Adipocyte (in vitro differentiated cells): ENCODE measurements around the gene CCDC187.
"Not testable (repeated sequence)": the region's sequence is repeated elsewhere in the genome, so short reads cannot be mapped to it uniquely, and the experiment has no call there.

ENCODE experiments used
- DNase-seq: peaks from one replicate; pipeline ENCODE4 v3.0.0-alpha.2; 2015; ENCODE audit warnings: low read depth
- H3K27me3 ChIP-seq: replicated peaks from 2 replicates; pipeline ENCODE4 v1.7.0; 2013; ENCODE audit warnings: mild to moderate bottlenecking, low read length, moderate library complexity; ENCODE audit not compliant: control insufficient read depth, insufficient read depth
- H3K36me3 ChIP-seq: 2 replicates; pipeline ENCODE4 v1.7.0; 2013; ENCODE audit warnings: low read length, mild to moderate bottlenecking, moderate library complexity; ENCODE audit not compliant: control insufficient read depth, insufficient read depth, severe bottlenecking
- H3K4me1 ChIP-seq: 2 replicates; pipeline ENCODE4 v1.7.0; 2013; ENCODE audit warnings: mild to moderate bottlenecking, low read length, moderate library complexity; ENCODE audit not compliant: control insufficient read depth, insufficient read depth
- H3K4me3 ChIP-seq: 2 replicates; pipeline ENCODE4 v1.7.0; 2013; ENCODE audit warnings: mild to moderate bottlenecking, low read length, moderate library complexity
- H3K9ac ChIP-seq: 2 replicates; pipeline ENCODE4 v1.7.0; 2013; ENCODE audit warnings: mild to moderate bottlenecking, low read length, moderate library complexity
- H3K9me3 ChIP-seq: 2 replicates; pipeline ENCODE4 v1.7.0; 2013; ENCODE audit warnings: mild to moderate bottlenecking, low read length, moderate library complexity; ENCODE audit not compliant: control insufficient read depth

Gene CCDC187

GRCh38 chr9:136303825-136304416 lies at the start of gene CCDC187:
Gene CCDC187, minus strand, starts transcription at chr9:136304094. Its CDS starts 264 bp downstream, at chr9:136303830.
- Histone ChIP-seq H3K9me3 (no peaks in the 10 kb centered on the region), H3K9ac (no peak within 1 kb of the TSS), H3K27me3 (peaks cover 55% of the 10 kb centered on the region), H3K4me1 (no peaks in the 10 kb centered on the region), H3K4me3 (no peak within 1 kb of the TSS), H3K36me3 (no peaks in the 10 kb centered on the region)
- DNase-seq, result no peak

- Histone ChIP-seq H3K9me3 (no peaks in the 10 kb centered on the region), H3K9ac (no peak overlapping the region), H3K36me3 (peaks cover 2% of the 10 kb centered on the region), H3K27me3 (no peaks in the 10 kb centered on the region), H3K4me1 (peaks cover 4% of the 10 kb centered on the region), H3K4me3 (no peak overlapping the region)
- no peak for DNase-seq
Observed at GRCh38 chr9:136353088-136353487, 49.2 kb upstream of the CCDC187 start.

- no peak overlapping the region for H3K9ac ChIP-seq
- peaks cover 2% of the 10 kb centered on the region for H3K36me3 ChIP-seq
- DNase-seq, result no peak
- no peaks in the 10 kb centered on the region for H3K27me3 ChIP-seq
- no peak overlapping the region for H3K4me3 ChIP-seq
- H3K9me3 ChIP-seq, result no peaks in the 10 kb centered on the region
- peaks cover 4% of the 10 kb centered on the region for H3K4me1 ChIP-seq
Observed at GRCh38 chr9:136352682-136353081, 48.8 kb upstream of the CCDC187 start.

- H3K9me3 ChIP-seq, H3K4me1 ChIP-seq, DNase-seq, H3K27me3 ChIP-seq, H3K36me3 ChIP-seq, H3K4me3 ChIP-seq, H3K9ac ChIP-seq: not testable (repeated sequence)
Observed at GRCh38 chr9:136351868-136352267, 48.0 kb upstream of the CCDC187 start.

GRCh38 chr9:136351252-136351800 lies 47.4 kb upstream of the CCDC187 start:
- H3K9ac ChIP-seq, result no peak overlapping the region
- peaks cover 7% of the 10 kb centered on the region for H3K4me1 ChIP-seq
- no peaks in the 10 kb centered on the region for H3K27me3 ChIP-seq
- H3K36me3 ChIP-seq, result no peaks in the 10 kb centered on the region
- no peak overlapping the region for H3K4me3 ChIP-seq
- no peak for DNase-seq
- H3K9me3 ChIP-seq, result no peaks in the 10 kb centered on the region

- no peaks in the 10 kb centered on the region for H3K9me3 ChIP-seq
- no peaks in the 10 kb centered on the region for H3K36me3 ChIP-seq
- H3K27me3 ChIP-seq, result no peaks in the 10 kb centered on the region
- H3K4me3 ChIP-seq, result no peak overlapping the region
- H3K9ac ChIP-seq, result no peak overlapping the region
- H3K4me1 ChIP-seq, result peaks cover 22% of the 10 kb centered on the region
- no peak for DNase-seq
Observed at GRCh38 chr9:136349546-136349945, 45.7 kb upstream of the CCDC187 start.

- Histone ChIP-seq H3K36me3 (no peaks in the 10 kb centered on the region), H3K4me1 (peaks cover 22% of the 10 kb centered on the region), H3K9me3 (no peaks in the 10 kb centered on the region), H3K9ac (no peak overlapping the region), H3K27me3 (no peaks in the 10 kb centered on the region), H3K4me3 (no peak overlapping the region)
- no peak for DNase-seq
Observed at GRCh38 chr9:136348691-136349090, 44.8 kb upstream of the CCDC187 start.

GRCh38 chr9:136347472-136348256 lies 43.8 kb upstream of the CCDC187 start:
- Histone ChIP-seq H3K9ac (no peak overlapping the region), H3K9me3 (no peaks in the 10 kb centered on the region), H3K36me3 (no peaks in the 10 kb centered on the region), H3K4me3 (no peak overlapping the region), H3K4me1 (peaks cover 22% of the 10 kb centered on the region), H3K27me3 (no peaks in the 10 kb centered on the region)
- DNase-seq, result no peak

GRCh38 chr9:136346927-136347465 lies 43.1 kb upstream of the CCDC187 start:
- no peaks in the 10 kb centered on the region for H3K36me3 ChIP-seq
- peaks cover 22% of the 10 kb centered on the region for H3K4me1 ChIP-seq
- H3K27me3 ChIP-seq, result no peaks in the 10 kb centered on the region
- no peak overlapping the region for H3K4me3 ChIP-seq
- H3K9me3 ChIP-seq, result no peaks in the 10 kb centered on the region
- peak overlapping the region; percentile 74 for H3K9ac ChIP-seq
- DNase-seq, result no peak

GRCh38 chr9:136346157-136346481 lies 42.2 kb upstream of the CCDC187 start:
- Histone ChIP-seq H3K9ac (peak overlapping the region; percentile 74), H3K4me3 (peak overlapping the region; percentile 69), H3K27me3 (no peaks in the 10 kb centered on the region), H3K9me3 (no peaks in the 10 kb centered on the region), H3K36me3 (no peaks in the 10 kb centered on the region), H3K4me1 (peaks cover 22% of the 10 kb centered on the region)
- no peak for DNase-seq

GRCh38 chr9:136345281-136346156 lies 41.6 kb upstream of the CCDC187 start:
- Histone ChIP-seq H3K4me3 (peak overlapping the region; percentile 69), H3K9me3 (no peaks in the 10 kb centered on the region), H3K9ac (peak overlapping the region; percentile 74), H3K36me3 (no peaks in the 10 kb centered on the region), H3K4me1 (peaks cover 22% of the 10 kb centered on the region), H3K27me3 (no peaks in the 10 kb centered on the region)
- peak; percentile 34 for DNase-seq
